IMR-90 (cell line): ENCODE data around the gene HDAC9. TPM values are rescaled to one million over a fixed set of nuclear protein-coding genes. Genes with fewer than 3 reads are reported as not detected.

Experiments used
- ATAC-seq: fragments of 200-7000 bp; cut with Tn5 transposase; 2 replicates; pipeline ENCODE4 v1.9.1; 2020; ENCODE audit warnings: low read depth, mild to moderate bottlenecking, moderate library complexity
- BruUV-seq: library from RNA; stranded (reverse); fragments of 400-500 nt; replicated peaks from 2 replicates; lab custom pipeline; 2021; lab: Mats Ljungman, UMichigan
- CTCF ChIA-PET: fragments of 300-600 bp; formaldehyde crosslinking; extraction: SDS; loops from one replicate; lab custom pipeline; 2021; ENCODE audit warnings: antibody characterized with exemption; lab: Yijun Ruan, JAX
- POLR2A ChIA-PET: fragments of 300-600 bp; sonication (Branson Sonifier 250); formaldehyde crosslinking; loops from one replicate; lab custom pipeline; 2022; ENCODE audit warnings: antibody characterized with exemption; ENCODE audit not compliant: unreplicated experiment; lab: Charles Lee
- DNase-seq: peaks from one replicate; pipeline ENCODE4 v3.0.0; 2013
- H2AFZ ChIP-seq: replicated peaks from 2 replicates; pipeline ENCODE3; 2013; ENCODE audit warnings: low read length, mild to moderate bottlenecking; ENCODE audit not compliant: poor library complexity
- H2AK5ac ChIP-seq: 2 replicates; pipeline ENCODE4 v1.6.1; 2013; ENCODE audit warnings: low read depth, low read length, inconsistent platforms
- H2AK9ac ChIP-seq: replicated peaks from 2 replicates; pipeline ENCODE3; 2013; ENCODE audit warnings: mild to moderate bottlenecking, low read depth, low read length, moderate library complexity; ENCODE audit not compliant: poor library complexity
- H2BK120ac ChIP-seq: 2 replicates; pipeline ENCODE4 v1.6.1; 2013; ENCODE audit warnings: low read depth, low read length, inconsistent platforms
- H2BK15ac ChIP-seq: 3 replicates; pipeline ENCODE4 v1.6.1; 2013; ENCODE audit warnings: low read depth, low read length, inconsistent platforms
- H2BK20ac ChIP-seq: 2 replicates; pipeline ENCODE4 v1.6.1; 2013; ENCODE audit warnings: low read depth, mild to moderate bottlenecking, inconsistent platforms, low read length, moderate library complexity
- H2BK5ac ChIP-seq: 2 replicates; pipeline ENCODE4 v1.6.1; 2013; ENCODE audit warnings: mild to moderate bottlenecking, low read depth, low read length, inconsistent platforms; ENCODE audit not compliant: poor library complexity, severe bottlenecking
- H3K14ac ChIP-seq: replicated peaks from 2 replicates; pipeline ENCODE4 v1.6.1; 2013; ENCODE audit warnings: low read depth, low read length, inconsistent platforms
- H3K18ac ChIP-seq: 2 replicates; pipeline ENCODE4 v1.6.1; 2013; ENCODE audit warnings: low read depth, low read length, control low read depth
- H3K23ac ChIP-seq: 2 replicates; pipeline ENCODE4 v1.6.1; 2013; ENCODE audit warnings: low read depth, low read length, inconsistent platforms
- H3K27ac ChIP-seq: 2 replicates; pipeline ENCODE4 v1.5.1; 2013; ENCODE audit warnings: mild to moderate bottlenecking, control low read depth, low read length; ENCODE audit not compliant: insufficient read depth
- H3K27me3 ChIP-seq: 2 replicates; pipeline ENCODE4 v1.6.1; 2013; ENCODE audit warnings: low read length; ENCODE audit not compliant: control insufficient read depth, insufficient read depth
- H3K36me3 ChIP-seq: 2 replicates; pipeline ENCODE4 v1.6.1; 2013; ENCODE audit warnings: low read length, mixed read lengths; ENCODE audit not compliant: control insufficient read depth, insufficient read depth
- H3K4ac ChIP-seq: 2 replicates; pipeline ENCODE4 v1.6.1; 2013; ENCODE audit warnings: low read depth, low read length, inconsistent platforms
- H3K4me1 ChIP-seq: 2 replicates; pipeline ENCODE4 v1.6.1; 2013; ENCODE audit warnings: low read length, mixed read lengths; ENCODE audit not compliant: control insufficient read depth, insufficient read depth
- H3K4me2 ChIP-seq: 2 replicates; pipeline ENCODE4 v1.6.1; 2013; ENCODE audit warnings: low read depth, mild to moderate bottlenecking, control low read depth, low read length, moderate library complexity
- H3K4me3 ChIP-seq: 2 replicates; pipeline ENCODE4 v1.5.1; 2013; ENCODE audit warnings: low read depth, mild to moderate bottlenecking, control low read depth, low read length, moderate library complexity; ENCODE audit not compliant: insufficient read depth
- H3K56ac ChIP-seq: 2 replicates; pipeline ENCODE4 v1.6.1; 2013; ENCODE audit warnings: low read length, inconsistent platforms; ENCODE audit not compliant: insufficient read depth; ENCODE audit errors: extremely low read depth
- H3K79me1 ChIP-seq, 2 experiments: 2 replicates each; pipeline ENCODE4 v1.6.1; 2013; ENCODE audit warnings: low read length in 2 of 2, inconsistent platforms in 1 of 2, low read depth in 1 of 2
- H3K9ac ChIP-seq: 2 replicates; pipeline ENCODE4 v1.6.1; 2013; ENCODE audit warnings: low read depth, low read length, control low read depth
- H3K9me1 ChIP-seq: 2 replicates; pipeline ENCODE4 v1.6.1; 2013; ENCODE audit warnings: low read length, inconsistent platforms; ENCODE audit not compliant: insufficient read depth
- H3K9me3 ChIP-seq: 2 replicates; pipeline ENCODE4 v1.6.1; 2013; ENCODE audit warnings: low read length; ENCODE audit not compliant: control insufficient read depth, insufficient read depth
- H4K20me1 ChIP-seq: 2 replicates; pipeline ENCODE4 v1.6.1; 2013; ENCODE audit warnings: low read length, inconsistent platforms; ENCODE audit not compliant: insufficient read depth
- H4K5ac ChIP-seq: 2 replicates; pipeline ENCODE4 v1.6.1; 2013; ENCODE audit warnings: mild to moderate bottlenecking, low read depth, low read length, control low read depth
- H4K8ac ChIP-seq, 2 experiments: 2 replicates each; pipeline ENCODE4 v1.6.1; 2013; ENCODE audit warnings: low read depth in 2 of 2, low read length in 2 of 2, control low read depth in 1 of 2, inconsistent platforms in 1 of 2
- H4K91ac ChIP-seq: 2 replicates; pipeline ENCODE4 v1.6.1; 2013; ENCODE audit warnings: low read depth, low read length, inconsistent platforms; ENCODE audit not compliant: insufficient read depth
- BHLHE40 ChIP-seq: fragments of 150-350 bp; IDR thresholded peaks from 2 replicates; pipeline ENCODE4 v1.6.1; 2016; ENCODE audit warnings: mild to moderate bottlenecking, low read depth, low read length
- FOS ChIP-seq: fragments of 150-350 bp; IDR thresholded peaks from 2 replicates; pipeline ENCODE4 v1.6.1; 2016; ENCODE audit warnings: low read depth, low read length
- MAFK ChIP-seq: IDR thresholded peaks from 2 replicates; pipeline ENCODE4 v1.6.1; 2012; ENCODE audit warnings: low read depth, low read length, improper control_type of control experiment
- RAD21 ChIP-seq: IDR thresholded peaks from 2 replicates; pipeline ENCODE4 v1.6.1; 2012; ENCODE audit warnings: low read length, improper control_type of control experiment
- RCOR1 ChIP-seq: IDR thresholded peaks from 2 replicates; pipeline ENCODE4 v1.6.1; 2012; ENCODE audit warnings: mild to moderate bottlenecking, low read length, improper control_type of control experiment; ENCODE audit not compliant: insufficient replicate concordance
- WGBS, 2 experiments: methylation state at CpG; one replicate each; pipeline versions ENCODE4 v1.1.5 to v1.1.7; 2013; ENCODE audit warnings: missing lambda C conversion rate in 2 of 2; ENCODE audit not compliant: insufficient read length in 1 of 2; ENCODE audit errors: extremely low coverage in 2 of 2; 5-methylcytosine and 5-hydroxymethylcytosine counted together
- dilution Hi-C: fragments of 300-500 bp; cut with HindIII; formaldehyde crosslinking; loops from one replicate; pipeline ENCODE4 v1.14.3; 2018; ENCODE audit warnings: low sequenced_read_pairs; ENCODE audit not compliant: unreplicated experiment
- in situ Hi-C: fragments of 300-500 bp; cut with MboI; formaldehyde crosslinking; loops from 3 replicates; pipeline ENCODE4 v1.14.3; 2019; ENCODE audit warnings: low sequenced_read_pairs, inconsistent platforms, mixed read lengths
- intact Hi-C: fragments of 100-400 bp; cut with micrococcal nuclease; formaldehyde crosslinking; loops from 2 replicates; pipeline ENCODE4 v1.10.0; 2022
- polyA plus RNA-seq, 3 experiments: library from polyadenylated mRNA; depleted of rRNA; stranded (reverse); fragments of >200 nt; gene quantifications; 2 replicates each; pipeline ENCODE4 v1.2.3, GENCODE V29; 2012; ENCODE audit warnings: low replicate concordance in 1 of 3
- total RNA-seq: library from RNA; depleted of rRNA; stranded (reverse); fragments of >200 nt; gene quantifications from 2 replicates; pipeline ENCODE4 v1.2.3, GENCODE V29; 2012
- TF ChIP-seq, protein P1 (sequence below): fragments of 150-350 bp; IDR thresholded peaks from 2 replicates; pipeline ENCODE4 v1.6.1; 2017; ENCODE audit warnings: mild to moderate bottlenecking, antibody characterized with exemption, low read length, low read depth
- TF ChIP-seq, protein P2 (sequence below): fragments of 150-350 bp; IDR thresholded peaks from 2 replicates; pipeline ENCODE4 v1.6.1; 2016; ENCODE audit warnings: low read depth, mild to moderate bottlenecking, low read length, moderate library complexity, borderline replicate concordance

HDAC9 gene
- total and polyA plus RNA-seq, 2 of the 4 experiments (the other 2 are of a cell fraction), result 4.3 to 24.7 TPM

DNA sequence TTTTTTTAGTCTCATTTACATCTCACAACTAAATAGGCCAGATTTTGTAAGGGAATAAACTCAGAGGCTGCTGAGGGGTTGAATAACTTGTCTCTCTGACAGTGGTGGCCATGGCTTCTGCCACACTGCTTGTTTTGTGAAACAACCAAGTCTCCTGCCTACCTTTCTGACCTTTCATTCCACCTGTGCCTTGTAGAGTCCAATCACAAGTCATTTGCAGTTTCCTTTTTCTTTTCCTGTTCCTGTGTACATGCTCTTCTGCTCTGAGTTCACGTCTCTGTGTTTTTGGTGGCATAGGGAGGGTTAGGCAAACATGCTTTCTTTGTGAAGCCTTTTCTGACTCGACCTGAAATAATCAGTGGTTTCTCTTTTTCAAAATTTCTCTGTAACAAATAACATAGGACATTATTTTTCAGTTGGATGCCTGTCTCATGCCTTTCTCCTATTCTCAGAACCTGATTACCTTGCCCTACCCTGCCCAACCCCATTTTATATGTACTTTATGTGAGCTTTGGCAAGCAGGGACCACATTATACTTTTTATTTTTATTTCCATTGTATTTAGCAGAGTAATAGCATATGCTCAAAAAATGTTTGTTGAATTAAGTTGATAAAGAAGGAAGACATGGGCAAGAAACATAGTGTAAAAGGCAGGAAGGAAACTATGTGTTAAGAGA, 81.7 kb downstream of the HDAC9 start:
- H3K36me3 ChIP-seq, result no peaks in the 10 kb centered on the region
- no peak overlapping the region for H2BK120ac ChIP-seq
- TF ChIP-seq MAFK, result no peak
- TF ChIP-seq BHLHE40, result no peak
- no peak for TF ChIP-seq RCOR1
- TF ChIP-seq, protein P1, sequence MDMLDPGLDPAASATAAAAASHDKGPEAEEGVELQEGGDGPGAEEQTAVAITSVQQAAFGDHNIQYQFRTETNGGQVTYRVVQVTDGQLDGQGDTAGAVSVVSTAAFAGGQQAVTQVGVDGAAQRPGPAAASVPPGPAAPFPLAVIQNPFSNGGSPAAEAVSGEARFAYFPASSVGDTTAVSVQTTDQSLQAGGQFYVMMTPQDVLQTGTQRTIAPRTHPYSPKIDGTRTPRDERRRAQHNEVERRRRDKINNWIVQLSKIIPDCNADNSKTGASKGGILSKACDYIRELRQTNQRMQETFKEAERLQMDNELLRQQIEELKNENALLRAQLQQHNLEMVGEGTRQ, result no peak
- TF ChIP-seq, protein P2, sequence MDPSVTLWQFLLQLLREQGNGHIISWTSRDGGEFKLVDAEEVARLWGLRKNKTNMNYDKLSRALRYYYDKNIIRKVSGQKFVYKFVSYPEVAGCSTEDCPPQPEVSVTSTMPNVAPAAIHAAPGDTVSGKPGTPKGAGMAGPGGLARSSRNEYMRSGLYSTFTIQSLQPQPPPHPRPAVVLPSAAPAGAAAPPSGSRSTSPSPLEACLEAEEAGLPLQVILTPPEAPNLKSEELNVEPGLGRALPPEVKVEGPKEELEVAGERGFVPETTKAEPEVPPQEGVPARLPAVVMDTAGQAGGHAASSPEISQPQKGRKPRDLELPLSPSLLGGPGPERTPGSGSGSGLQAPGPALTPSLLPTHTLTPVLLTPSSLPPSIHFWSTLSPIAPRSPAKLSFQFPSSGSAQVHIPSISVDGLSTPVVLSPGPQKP, result no peak
- no peak for TF ChIP-seq RAD21
- TF ChIP-seq FOS, result no peak
- no peak overlapping the region for H3K18ac ChIP-seq
- no peak overlapping the region for H2BK20ac ChIP-seq
- DNase-seq, result no peak
- POLR2A ChIA-PET, result no interaction called here
- intact Hi-C loops (loop anchor here (10.0 kb wide), 1 partner anchor 892 kb away; no protein-coding TSS in a partner anchor), dilution Hi-C loops (no loop called here), in situ Hi-C loops (no loop called here)
- WGBS, 2 experiments, result no CpG with 5 or more reads among the region's 2 CpGs
- H3K9ac ChIP-seq, result no peak overlapping the region
- H3K4me1 ChIP-seq, result no peaks in the 10 kb centered on the region; the same call in 1 of the 2 replicates
- CTCF ChIA-PET, result no interaction called here
- no peaks in the 10 kb centered on the region for H4K20me1 ChIP-seq
- H3K4me2 ChIP-seq, result no peak overlapping the region
- H3K14ac ChIP-seq, result no peak overlapping the region
- ATAC-seq, result no peak
- H3K23ac ChIP-seq, result no peak overlapping the region
- no peak overlapping the region for H4K8ac ChIP-seq
- no peak overlapping the region for H2BK15ac ChIP-seq
- no peak overlapping the region for H2AFZ ChIP-seq
- no peak overlapping the region for H2AK9ac ChIP-seq
- H3K79me1 ChIP-seq, result no peaks in the 10 kb centered on the region
- no peak overlapping the region for H3K4me3 ChIP-seq
- no peak overlapping the region for H2AK5ac ChIP-seq
- H3K56ac ChIP-seq, result no peak overlapping the region
- H3K9me1 ChIP-seq, result no peaks in the 10 kb centered on the region
- H4K91ac ChIP-seq, result no peak overlapping the region
- H2BK5ac ChIP-seq, result no peak overlapping the region
- no peaks in the 10 kb centered on the region for H3K27me3 ChIP-seq
- no TSS peak for BruUV-seq
- H3K9me3 ChIP-seq, result no peaks in the 10 kb centered on the region
- no peak overlapping the region; the same call in 1 of the 2 replicates for H4K5ac ChIP-seq
- no peak overlapping the region for H3K4ac ChIP-seq
- no peak overlapping the region for H3K27ac ChIP-seq
